ENCODE results near the gene DPYD.

Gene DPYD

DNA sequence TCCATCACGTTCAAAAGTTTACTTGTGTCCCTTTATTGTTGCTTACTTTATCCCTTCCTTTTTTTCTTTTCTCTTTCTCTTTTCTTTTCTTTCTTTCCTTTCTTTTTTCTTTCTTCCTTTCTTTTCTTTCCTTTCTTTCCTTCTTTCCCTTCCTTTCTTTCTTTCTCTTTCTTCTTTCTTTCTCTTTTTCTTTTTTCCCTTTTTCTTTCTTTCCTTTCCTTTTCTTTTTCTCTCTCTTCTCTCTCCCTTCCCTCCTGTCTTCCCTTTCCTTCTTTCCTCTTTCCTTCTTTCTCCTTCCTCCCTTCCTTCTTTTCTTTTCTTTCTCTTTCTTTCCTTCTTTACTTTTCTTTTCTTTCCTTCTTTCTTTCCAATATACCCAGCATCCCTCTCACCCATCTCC lies 391.2 kb downstream of the DPYD start:
- no peak for DNase-seq (ENCODE audit: low read depth)

DNA sequence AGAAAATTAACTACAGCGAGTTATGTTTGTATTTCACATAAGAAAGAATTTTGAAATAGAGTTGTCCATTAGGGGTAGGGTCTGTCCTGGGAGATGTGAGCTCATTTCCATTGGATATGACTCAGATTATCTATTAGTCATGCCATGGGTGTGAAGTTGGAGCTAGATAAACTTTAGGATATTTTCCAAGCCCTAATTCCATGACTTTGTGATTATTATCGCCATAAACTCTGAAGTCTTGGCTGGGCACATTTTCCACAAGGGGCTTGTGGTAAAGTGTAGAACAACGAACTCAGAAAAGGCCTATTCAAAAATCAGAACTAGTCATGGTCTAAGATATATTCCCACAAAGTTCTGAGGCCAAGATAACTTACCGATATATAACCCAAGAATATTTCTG lies 396.6 kb downstream of the DPYD start:
- DNase-seq (ENCODE audit: low read depth), result no peak

DNA sequence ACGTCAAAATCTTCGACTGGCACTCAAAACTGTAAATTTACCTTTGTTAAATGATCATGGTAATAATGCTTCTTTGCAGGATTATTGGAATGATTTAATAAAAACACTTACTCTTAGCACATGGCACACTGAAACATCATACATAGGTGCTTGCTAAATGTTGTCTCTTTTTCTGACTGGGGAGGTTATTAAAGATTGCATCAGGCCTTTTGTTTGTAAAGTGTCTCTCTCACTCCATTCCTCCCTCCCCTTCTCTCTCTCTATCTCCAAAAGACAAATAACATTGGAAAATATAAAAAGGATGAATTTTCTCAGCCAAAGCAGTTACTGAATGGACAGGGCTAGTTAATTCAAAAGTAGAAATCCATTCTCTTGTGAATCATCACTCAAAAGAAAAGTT lies 404.2 kb downstream of the DPYD start:
- no peak for DNase-seq (ENCODE audit: low read depth)

DNA sequence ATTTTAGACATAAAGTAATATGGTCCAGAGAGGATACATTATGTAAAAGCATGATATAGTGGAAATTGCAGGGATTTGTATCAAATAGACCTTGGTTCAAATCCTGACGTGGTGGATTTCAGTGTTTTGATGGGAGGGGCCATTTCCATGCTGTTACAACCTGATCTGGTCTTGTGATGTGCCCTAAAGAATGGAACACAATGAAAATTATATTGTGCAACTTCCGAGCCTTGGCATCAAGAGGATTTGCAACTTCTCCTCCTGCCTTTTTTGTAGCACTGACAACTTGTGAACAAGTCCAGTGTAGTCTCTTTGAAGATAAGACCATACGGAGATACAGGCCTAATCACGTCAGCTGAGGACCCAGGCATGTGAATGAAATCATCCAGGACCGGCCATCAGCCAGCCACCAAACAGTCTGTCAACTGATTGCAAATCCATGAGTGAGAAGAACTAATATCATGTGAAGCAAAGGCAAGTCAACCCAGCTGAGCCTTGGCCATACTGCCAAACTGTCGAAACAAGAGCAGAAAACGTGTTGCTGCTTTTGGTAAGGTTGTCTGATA lies 412.1 kb downstream of the DPYD start:
- DNase-seq (ENCODE audit: low read depth), result no peak

GRCh38 chr1:97507863-97508262 lies 413.0 kb downstream of the DPYD start:
- no peak for DNase-seq (ENCODE audit: low read depth)

DNA sequence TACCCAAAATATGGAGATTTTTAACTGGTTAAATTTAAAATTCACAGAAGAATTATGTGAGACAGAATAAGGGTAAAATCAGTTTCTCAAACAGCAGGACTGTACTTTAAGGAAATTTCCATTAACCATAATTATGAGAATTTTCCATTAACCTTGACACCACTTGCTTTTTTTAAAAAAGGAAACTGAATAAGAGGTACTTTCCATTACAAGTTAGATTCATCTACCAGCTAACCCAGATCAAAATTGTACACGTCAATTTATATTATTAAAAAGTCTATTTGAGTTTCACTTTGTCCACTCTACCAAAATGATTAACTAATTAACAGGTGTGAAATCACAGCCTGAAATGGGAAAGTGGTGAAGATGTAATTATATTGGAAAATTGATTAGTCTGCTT lies 414.5 kb downstream of the DPYD start:
- no peak for DNase-seq (ENCODE audit: low read depth)

- DNase-seq (ENCODE audit: low read depth), result no peak
Measured at GRCh38 chr1:97505816-97506215, 415.0 kb downstream of the DPYD start.

- DNase-seq (ENCODE audit: low read depth), result no peak
Measured at GRCh38 chr1:97505289-97505688, 415.5 kb downstream of the DPYD start.

- no peak for DNase-seq (ENCODE audit: low read depth)
Measured at GRCh38 chr1:97502360-97502759, 418.5 kb downstream of the DPYD start.

GRCh38 chr1:97501628-97502027 lies 419.2 kb downstream of the DPYD start:
- DNase-seq (ENCODE audit: low read depth), result no peak

GRCh38 chr1:97500760-97501159 lies 420.1 kb downstream of the DPYD start:
- no peak for DNase-seq (ENCODE audit: low read depth)

DNA sequence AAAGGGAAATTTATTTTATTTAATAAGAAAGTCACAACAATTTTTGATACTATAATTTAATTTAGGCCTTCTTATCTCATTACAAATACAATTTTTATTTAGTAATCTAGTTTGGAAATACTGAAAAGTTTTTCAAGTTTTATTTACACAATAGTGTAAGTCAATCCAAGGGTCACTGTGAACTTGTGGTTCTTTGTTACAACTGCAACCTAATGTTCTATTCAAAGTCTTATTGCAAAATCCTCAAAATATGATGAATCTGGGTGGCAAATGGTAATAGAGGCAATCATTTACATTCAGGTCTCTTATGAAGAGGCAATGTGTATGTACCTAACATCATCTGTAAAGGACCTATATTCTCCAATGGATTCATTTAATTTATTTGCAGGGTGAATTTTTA lies 421.2 kb downstream of the DPYD start:
- no peak for DNase-seq (ENCODE audit: low read depth)

DNA sequence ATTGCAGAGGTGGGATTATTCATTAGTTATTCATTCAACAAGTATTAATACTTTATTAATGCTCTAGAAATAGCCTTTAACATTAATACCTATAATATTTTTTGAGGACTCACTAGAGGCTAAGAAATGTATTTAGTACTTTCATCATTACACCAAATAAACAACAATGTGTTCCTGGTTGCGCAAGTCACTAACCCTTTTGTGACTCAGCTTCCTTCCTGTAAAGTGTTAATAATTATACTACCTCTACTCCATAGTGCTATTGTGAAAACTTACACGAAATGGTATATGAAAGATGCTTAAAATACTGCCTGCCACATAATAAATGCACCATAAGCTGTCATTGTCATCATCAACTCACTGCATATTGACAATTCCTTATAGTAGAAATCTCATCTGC lies 431.0 kb downstream of the DPYD start:
- peak; percentile 68 for DNase-seq (ENCODE audit: low read depth)

- no peak for DNase-seq (ENCODE audit: low read depth)
Measured at GRCh38 chr1:97488530-97488929, 432.3 kb downstream of the DPYD start.

GRCh38 chr1:97482022-97482421 lies 438.8 kb downstream of the DPYD start:
- DNase-seq (ENCODE audit: low read depth), result no peak

DNA sequence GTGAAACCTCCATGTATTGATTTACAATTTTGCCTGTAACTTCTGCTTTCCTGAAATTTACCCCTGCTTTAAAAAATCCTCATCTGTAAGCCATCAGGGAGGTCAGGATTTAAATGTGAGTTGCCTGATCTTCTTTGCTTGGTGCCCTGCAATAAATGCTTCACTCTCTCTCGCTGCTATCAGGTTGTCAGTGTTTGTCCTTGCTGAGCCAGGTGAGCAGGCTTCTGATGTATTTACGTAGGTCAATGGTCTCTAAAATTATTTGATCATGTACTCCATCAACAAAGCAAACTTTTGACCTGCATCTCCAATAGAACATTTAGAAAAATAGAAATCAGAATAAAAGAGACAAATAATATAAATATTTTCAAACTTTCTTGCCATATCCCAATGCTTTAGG lies 453.4 kb downstream of the DPYD start:
- DNase-seq (ENCODE audit: low read depth), result no peak

- DNase-seq (ENCODE audit: low read depth), result no peak
Measured at GRCh38 chr1:97464305-97464704, 456.5 kb downstream of the DPYD start.

- no peak for DNase-seq (ENCODE audit: low read depth)
Measured at GRCh38 chr1:97461782-97462181, 459.1 kb downstream of the DPYD start.

- DNase-seq (ENCODE audit: low read depth), result no peak
Measured at GRCh38 chr1:97457446-97458089, 463.3 kb downstream of the DPYD start.

- peak; percentile 5 for DNase-seq (ENCODE audit: low read depth)
Measured at GRCh38 chr1:97451944-97452343, 468.9 kb downstream of the DPYD start.

- no peak for DNase-seq (ENCODE audit: low read depth)
Measured at GRCh38 chr1:97451046-97451826, 469.6 kb downstream of the DPYD start.

DNA sequence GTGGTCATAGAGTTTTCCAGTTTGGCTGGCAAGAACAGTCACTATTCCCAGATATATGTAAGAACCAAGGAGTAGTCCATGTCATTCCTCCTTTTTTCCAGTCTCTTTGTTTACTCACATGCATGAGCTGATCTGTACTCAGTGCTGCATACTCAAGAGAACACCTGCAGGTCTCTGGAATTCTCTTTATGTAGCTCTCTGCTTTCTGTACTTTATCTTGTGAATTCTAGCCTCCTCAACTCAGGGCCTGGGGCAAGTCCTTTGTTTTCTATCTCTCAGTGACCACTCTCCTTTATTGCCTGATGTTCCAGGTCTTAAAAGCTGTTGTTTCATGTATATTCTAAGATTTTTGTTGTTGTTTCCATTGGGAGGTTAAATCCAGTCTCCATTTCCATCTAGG lies 478.9 kb downstream of the DPYD start:
- DNase-seq (ENCODE audit: low read depth), result no peak

DNA sequence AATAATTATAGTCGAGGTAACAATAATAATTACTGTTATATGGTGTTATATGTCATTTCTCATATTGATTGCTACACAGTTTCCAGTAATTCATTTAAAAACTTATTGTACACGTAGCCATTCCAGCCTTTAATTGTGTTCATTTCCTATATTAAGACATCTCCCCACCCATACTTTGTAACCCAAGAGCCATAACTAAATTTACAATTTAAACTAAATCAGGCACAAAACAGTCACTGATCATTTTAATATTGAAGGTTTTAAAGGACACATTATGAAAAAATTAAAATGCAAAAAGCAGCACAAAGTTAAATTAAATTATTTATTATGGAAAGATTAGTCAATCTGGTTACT lies 487.0 kb downstream of the DPYD start:
- DNase-seq (ENCODE audit: low read depth), result no peak

Data from ELR (cell line).